ENCODE measurements around the gene SLC1A1. TPM values are rescaled to one million over a fixed set of nuclear protein-coding genes. Genes with fewer than 3 reads are reported as not detected.

SLC1A1 gene
- total RNA-seq, 3 donors from 2014 or later (not counting 1 experiment from before 2014, with no cell fraction given) = not detected

DNA sequence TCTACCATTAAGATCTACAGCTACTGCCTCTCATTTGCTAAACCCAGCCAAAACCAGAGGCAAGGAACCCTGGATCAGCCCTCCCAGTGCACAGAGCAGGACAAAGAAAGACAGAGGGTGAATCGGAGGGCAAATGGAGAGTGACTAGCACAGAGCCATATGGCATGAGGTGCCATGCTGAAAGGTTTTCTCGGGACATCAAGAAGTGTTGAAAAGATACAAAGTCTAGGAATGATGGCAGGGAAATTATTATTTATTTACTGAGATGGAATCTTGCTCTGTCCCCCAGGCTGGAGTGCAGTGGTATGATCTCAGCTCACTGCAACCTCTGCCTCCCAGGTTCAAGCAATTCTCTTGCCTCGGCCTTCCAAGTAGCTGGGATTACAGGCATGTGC is 19.3 kb downstream of the SLC1A1 start:
- H3K36me3 ChIP-seq (ENCODE audit: control insufficient read depth, insufficient read depth, low read length) = no peaks in the 10 kb centered on the region
- no peaks in the 10 kb centered on the region for H3K9me3 Mint-ChIP-seq
- TF ChIP-seq, protein P1, sequence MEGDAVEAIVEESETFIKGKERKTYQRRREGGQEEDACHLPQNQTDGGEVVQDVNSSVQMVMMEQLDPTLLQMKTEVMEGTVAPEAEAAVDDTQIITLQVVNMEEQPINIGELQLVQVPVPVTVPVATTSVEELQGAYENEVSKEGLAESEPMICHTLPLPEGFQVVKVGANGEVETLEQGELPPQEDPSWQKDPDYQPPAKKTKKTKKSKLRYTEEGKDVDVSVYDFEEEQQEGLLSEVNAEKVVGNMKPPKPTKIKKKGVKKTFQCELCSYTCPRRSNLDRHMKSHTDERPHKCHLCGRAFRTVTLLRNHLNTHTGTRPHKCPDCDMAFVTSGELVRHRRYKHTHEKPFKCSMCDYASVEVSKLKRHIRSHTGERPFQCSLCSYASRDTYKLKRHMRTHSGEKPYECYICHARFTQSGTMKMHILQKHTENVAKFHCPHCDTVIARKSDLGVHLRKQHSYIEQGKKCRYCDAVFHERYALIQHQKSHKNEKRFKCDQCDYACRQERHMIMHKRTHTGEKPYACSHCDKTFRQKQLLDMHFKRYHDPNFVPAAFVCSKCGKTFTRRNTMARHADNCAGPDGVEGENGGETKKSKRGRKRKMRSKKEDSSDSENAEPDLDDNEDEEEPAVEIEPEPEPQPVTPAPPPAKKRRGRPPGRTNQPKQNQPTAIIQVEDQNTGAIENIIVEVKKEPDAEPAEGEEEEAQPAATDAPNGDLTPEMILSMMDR (IDR thresholded peaks at IDR 0.05) = no peak
- H3K27me3 Mint-ChIP-seq (ENCODE audit: low read depth in 2 of 2) = peaks cover 0 to 2% of the 10 kb centered on the region in 2 donors
- 92% methylated on average over 3 of the region's 3 CpGs for WGBS (ENCODE audit: insufficient coverage)
- H3K27ac ChIP-seq (ENCODE audit: low read length) = no peak overlapping the region
- H3K9me3 ChIP-seq (ENCODE audit: control insufficient read depth, insufficient read depth, low read length) = no peaks in the 10 kb centered on the region
- intact Hi-C loops (cut with micrococcal nuclease) = no loop called here
- H3K4me1 ChIP-seq (ENCODE audit: control insufficient read depth, insufficient read depth, low read length) = no peaks in the 10 kb centered on the region
- H3K4me3 ChIP-seq (ENCODE audit: low read length) = no peak overlapping the region
- no peaks in the 10 kb centered on the region for H3K27me3 ChIP-seq (ENCODE audit: control insufficient read depth, insufficient read depth, low read length)
- ATAC-seq (no peak), DNase-seq (no peak)
- no peaks in the 10 kb centered on the region for H3K36me3 Mint-ChIP-seq
- H3K4me3 Mint-ChIP-seq = no peak overlapping the region
- no peaks in the 10 kb centered on the region for H3K4me1 Mint-ChIP-seq
- no peak overlapping the region for H3K27ac Mint-ChIP-seq

- H3K27ac ChIP-seq (ENCODE audit: low read length) = no peak overlapping the region
- Mint-ChIP-seq H3K36me3 (no peaks in the 10 kb centered on the region), H3K4me1 (no peaks in the 10 kb centered on the region), H3K9me3 (no peaks in the 10 kb centered on the region), H3K4me3 (no peak overlapping the region), H3K27ac (no peak overlapping the region), H3K27me3 (ENCODE audit: low read depth in 2 of 2) (no peaks in the 10 kb centered on the region)
- 98% methylated on average over 3 of the region's 4 CpGs for WGBS (ENCODE audit: insufficient coverage)
- H3K9me3 ChIP-seq (ENCODE audit: control insufficient read depth, insufficient read depth, low read length) = no peaks in the 10 kb centered on the region
- TF ChIP-seq, protein P1 (IDR thresholded peaks at IDR 0.05) = no peak
- H3K4me3 ChIP-seq (ENCODE audit: low read length) = no peak overlapping the region
- intact Hi-C loops (cut with micrococcal nuclease) = no loop called here
- DNase-seq (no peak), ATAC-seq (no peak)
- H3K4me1 ChIP-seq (ENCODE audit: control insufficient read depth, insufficient read depth, low read length) = no peaks in the 10 kb centered on the region
- H3K27me3 ChIP-seq (ENCODE audit: control insufficient read depth, insufficient read depth, low read length) = no peaks in the 10 kb centered on the region
- H3K36me3 ChIP-seq (ENCODE audit: control insufficient read depth, insufficient read depth, low read length) = no peaks in the 10 kb centered on the region
Measured at GRCh38 chr9:4510546-4511322, 20.5 kb downstream of the SLC1A1 start.

GRCh38 chr9:4514252-4515128 is 24.2 kb downstream of the SLC1A1 start:
- no peaks in the 10 kb centered on the region for H3K36me3 Mint-ChIP-seq
- TF ChIP-seq, protein P1 (IDR thresholded peaks at IDR 0.05) = no peak
- Histone ChIP-seq H3K27ac (ENCODE audit: low read length) (no peak overlapping the region), H3K9me3 (ENCODE audit: control insufficient read depth, insufficient read depth, low read length) (no peaks in the 10 kb centered on the region), H3K4me3 (ENCODE audit: low read length) (no peak overlapping the region), H3K27me3 (ENCODE audit: control insufficient read depth, insufficient read depth, low read length) (no peaks in the 10 kb centered on the region), H3K4me1 (ENCODE audit: control insufficient read depth, insufficient read depth, low read length) (peaks cover 15% of the 10 kb centered on the region), H3K36me3 (ENCODE audit: control insufficient read depth, insufficient read depth, low read length) (no peaks in the 10 kb centered on the region)
- no peaks in the 10 kb centered on the region for H3K27me3 Mint-ChIP-seq (ENCODE audit: low read depth in 2 of 2)
- no peaks in the 10 kb centered on the region for H3K9me3 Mint-ChIP-seq
- no peak overlapping the region for H3K4me3 Mint-ChIP-seq
- peaks cover 15 to 18% of the 10 kb centered on the region in 2 donors for H3K4me1 Mint-ChIP-seq
- H3K27ac Mint-ChIP-seq = peak overlapping the region in 1 of 2 donors; percentile 10
- intact Hi-C loops (cut with micrococcal nuclease) = no loop called here
- DNase-seq (no peak), ATAC-seq (no peak)
- WGBS (ENCODE audit: insufficient coverage) = 95% methylated on average over 8 of the region's 8 CpGs
